RWPE2 (cell line): Measurements from ENCODE around the gene UBALD1.
"Not testable (repeated sequence)": the region's sequence is repeated elsewhere in the genome, so short reads cannot be mapped to it uniquely, and the experiment has no call there.

Source experiments
- ATAC-seq: fragments of 200-7000 bp; cut with Tn5 transposase; 3 replicates; pipeline ENCODE4 v1.9.1; 2021; ENCODE audit warnings: low read depth
- DNase-seq: peaks from one replicate; pipeline ENCODE4 v3.0.0-alpha.2; 2020; ENCODE audit warnings: low spot score
- H3K27ac ChIP-seq: fragments of 450-650 bp; 2 replicates; pipeline ENCODE4 v1.5.1; 2017; ENCODE audit warnings: mild to moderate bottlenecking; ENCODE audit not compliant: poor library complexity, severe bottlenecking
- H3K27me3 ChIP-seq: fragments of 250-450 bp; sonication (Bioruptor Pico); 2 replicates; pipeline ENCODE4 v1.5.1; 2021; ENCODE audit warnings: mild to moderate bottlenecking, moderate library complexity; ENCODE audit not compliant: insufficient read depth, poor library complexity, severe bottlenecking
- H3K36me3 ChIP-seq: fragments of 250-450 bp; sonication (Bioruptor Pico); 2 replicates; pipeline ENCODE4 v1.5.1; 2020; ENCODE audit warnings: low read depth, mild to moderate bottlenecking, moderate library complexity
- H3K4me1 ChIP-seq: fragments of 250-450 bp; sonication (Bioruptor Pico); 2 replicates; pipeline ENCODE4 v1.5.1; 2021; ENCODE audit warnings: mild to moderate bottlenecking, moderate library complexity; ENCODE audit not compliant: insufficient read depth, poor library complexity, severe bottlenecking
- H3K4me3 ChIP-seq: fragments of 250-450 bp; sonication (Bioruptor Pico); 2 replicates; pipeline ENCODE4 v1.5.1; 2021; ENCODE audit warnings: mild to moderate bottlenecking, moderate library complexity; ENCODE audit not compliant: severe bottlenecking
- H3K9me3 ChIP-seq: fragments of 250-450 bp; sonication (Bioruptor Pico); 2 replicates; pipeline ENCODE4 v1.5.1; 2021; ENCODE audit warnings: mild to moderate bottlenecking, moderate library complexity; ENCODE audit not compliant: severe bottlenecking
- TF ChIP-seq, protein P1 (sequence below): fragments of 450-650 bp; IDR thresholded peaks from one replicate; pipeline ENCODE4 v1.5.1; 2017; ENCODE audit warnings: mild to moderate bottlenecking, moderate library complexity; ENCODE audit not compliant: poor library complexity, severe bottlenecking

UBALD1 gene

DNA sequence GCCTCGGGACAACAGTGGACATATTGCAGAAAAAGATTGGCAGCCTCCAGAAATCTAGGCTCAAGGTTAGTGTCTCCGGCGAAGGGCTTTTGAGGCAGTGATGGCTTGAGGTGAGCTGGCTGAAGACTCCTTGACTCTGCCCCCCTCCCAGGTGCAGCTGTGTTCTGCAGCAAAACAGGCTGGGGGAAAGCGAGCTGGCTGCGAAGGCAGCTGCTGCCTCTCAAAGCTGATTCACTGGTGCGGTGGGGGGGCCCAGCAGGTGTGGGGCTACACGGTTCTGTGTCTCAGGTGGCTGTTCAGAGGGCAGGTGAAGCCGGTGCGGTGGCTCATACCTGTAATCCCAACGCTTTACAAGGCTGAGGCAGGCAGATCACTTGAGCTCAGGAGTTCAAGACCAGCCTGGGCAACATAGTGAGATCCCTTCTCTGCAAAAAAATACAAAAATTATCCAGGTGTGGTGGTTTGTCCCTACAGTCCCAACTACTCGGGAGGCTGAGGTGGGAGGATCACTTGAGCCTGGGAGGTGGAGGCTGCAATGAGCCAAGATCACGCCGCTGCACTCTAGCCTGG lies 35.6 kb downstream of the UBALD1 start:
- Histone ChIP-seq H3K9me3 (no peaks in the 10 kb centered on the region), H3K4me1 (peaks cover 11% of the 10 kb centered on the region), H3K36me3 (no peaks in the 10 kb centered on the region), H3K27ac (no peak overlapping the region), H3K4me3 (no peak overlapping the region), H3K27me3 (no peaks in the 10 kb centered on the region)
- ATAC-seq (no peak), DNase-seq (no peak)
- TF ChIP-seq, protein P1, sequence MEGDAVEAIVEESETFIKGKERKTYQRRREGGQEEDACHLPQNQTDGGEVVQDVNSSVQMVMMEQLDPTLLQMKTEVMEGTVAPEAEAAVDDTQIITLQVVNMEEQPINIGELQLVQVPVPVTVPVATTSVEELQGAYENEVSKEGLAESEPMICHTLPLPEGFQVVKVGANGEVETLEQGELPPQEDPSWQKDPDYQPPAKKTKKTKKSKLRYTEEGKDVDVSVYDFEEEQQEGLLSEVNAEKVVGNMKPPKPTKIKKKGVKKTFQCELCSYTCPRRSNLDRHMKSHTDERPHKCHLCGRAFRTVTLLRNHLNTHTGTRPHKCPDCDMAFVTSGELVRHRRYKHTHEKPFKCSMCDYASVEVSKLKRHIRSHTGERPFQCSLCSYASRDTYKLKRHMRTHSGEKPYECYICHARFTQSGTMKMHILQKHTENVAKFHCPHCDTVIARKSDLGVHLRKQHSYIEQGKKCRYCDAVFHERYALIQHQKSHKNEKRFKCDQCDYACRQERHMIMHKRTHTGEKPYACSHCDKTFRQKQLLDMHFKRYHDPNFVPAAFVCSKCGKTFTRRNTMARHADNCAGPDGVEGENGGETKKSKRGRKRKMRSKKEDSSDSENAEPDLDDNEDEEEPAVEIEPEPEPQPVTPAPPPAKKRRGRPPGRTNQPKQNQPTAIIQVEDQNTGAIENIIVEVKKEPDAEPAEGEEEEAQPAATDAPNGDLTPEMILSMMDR: no peak

DNA sequence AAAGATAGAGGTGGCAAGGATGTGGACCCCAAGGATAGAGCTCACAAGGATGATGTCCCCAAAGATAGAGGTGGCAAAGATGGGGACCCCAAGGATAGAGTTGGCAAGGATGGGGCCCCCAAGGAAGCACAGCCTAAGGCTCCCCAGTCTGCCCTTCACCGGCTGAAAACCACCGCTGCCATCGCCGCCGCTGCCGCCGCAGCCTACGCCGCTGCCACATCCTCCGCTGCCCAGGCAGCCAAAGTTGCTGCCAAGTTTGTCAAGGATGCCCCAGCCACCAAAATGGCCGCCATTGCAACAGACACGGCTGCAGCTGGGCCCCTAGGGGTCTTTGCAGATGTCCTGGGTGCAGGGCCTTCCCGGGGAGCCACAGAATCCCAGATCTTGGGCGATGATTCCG lies 38.7 kb downstream of the UBALD1 start:
- Histone ChIP-seq H3K4me3 (no peak overlapping the region), H3K27ac (no peak overlapping the region), H3K27me3 (no peaks in the 10 kb centered on the region), H3K36me3 (no peaks in the 10 kb centered on the region), H3K9me3 (no peaks in the 10 kb centered on the region), H3K4me1 (peaks cover 11% of the 10 kb centered on the region)
- TF ChIP-seq, protein P1: no peak
- DNase-seq (no peak), ATAC-seq (no peak)

DNA sequence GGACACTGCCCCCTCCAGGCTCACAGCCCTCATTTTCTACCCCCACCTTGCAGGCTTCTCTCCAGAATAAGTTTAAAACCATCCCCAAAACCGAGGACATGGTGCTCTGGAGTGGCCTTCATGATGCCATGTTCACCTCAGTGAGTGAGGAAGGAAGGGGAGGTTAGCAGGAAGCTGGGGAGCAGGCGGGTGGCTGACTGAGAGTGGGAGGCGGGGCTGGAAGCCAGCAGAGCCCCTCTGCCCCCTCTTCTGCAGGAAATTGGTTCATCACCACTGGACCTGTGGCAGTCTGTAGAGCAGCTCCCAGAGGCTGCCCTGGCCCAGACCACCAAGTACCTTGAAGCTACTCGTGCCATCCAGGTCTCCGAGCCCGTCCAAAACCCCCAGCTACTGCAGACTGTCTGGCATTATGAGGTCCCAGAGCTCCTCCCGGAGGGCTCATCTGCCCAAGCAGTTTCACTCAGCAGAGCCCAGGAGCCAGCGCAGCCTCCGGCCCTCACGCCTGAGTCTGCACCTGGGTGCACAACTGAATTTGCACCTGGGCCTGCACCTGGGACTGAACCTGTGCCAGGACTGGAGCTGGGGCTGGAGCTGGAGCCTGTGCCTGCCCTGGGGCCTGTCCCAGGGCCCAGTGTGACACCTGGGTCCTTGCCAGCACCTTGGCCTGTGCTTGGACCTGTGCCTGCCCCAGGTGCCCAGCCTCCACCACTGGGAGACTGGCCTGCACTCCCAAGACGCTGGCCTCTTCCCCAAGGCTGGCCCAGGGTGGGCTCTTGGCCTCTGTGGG lies 39.6 kb downstream of the UBALD1 start:
- H3K4me1 ChIP-seq: peaks cover 5% of the 10 kb centered on the region
- no peak overlapping the region for H3K27ac ChIP-seq
- no peaks in the 10 kb centered on the region for H3K9me3 ChIP-seq
- H3K36me3 ChIP-seq: no peaks in the 10 kb centered on the region
- TF ChIP-seq, protein P1: no peak
- DNase-seq (no peak), ATAC-seq (no peak; the same call in 2 of the 3 replicates)
- H3K4me3 ChIP-seq: no peak overlapping the region
- no peaks in the 10 kb centered on the region for H3K27me3 ChIP-seq

DNA sequence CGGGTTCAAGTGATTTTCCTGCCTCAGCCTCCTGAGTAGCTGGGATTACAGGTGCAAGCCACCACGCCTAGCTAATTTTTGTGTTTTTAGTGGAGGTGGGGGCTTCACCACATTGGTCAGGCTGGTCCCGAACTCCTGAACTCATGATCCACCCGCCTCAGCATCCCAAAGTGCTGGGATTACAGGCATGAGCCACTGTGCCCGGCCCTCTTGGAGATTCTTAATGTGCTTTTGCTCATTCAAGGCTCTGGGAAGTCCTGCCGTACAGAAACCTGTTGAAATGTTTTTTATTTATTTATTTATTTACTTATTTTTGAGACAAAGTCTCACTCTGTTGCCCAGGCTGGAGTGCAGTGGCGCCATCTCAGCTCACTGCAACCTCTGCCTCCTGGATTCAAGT lies 40.8 kb downstream of the UBALD1 start:
- H3K4me3 ChIP-seq, H3K36me3 ChIP-seq, DNase-seq, H3K27ac ChIP-seq, ATAC-seq, H3K9me3 ChIP-seq, H3K27me3 ChIP-seq, H3K4me1 ChIP-seq: not testable (repeated sequence)

DNA sequence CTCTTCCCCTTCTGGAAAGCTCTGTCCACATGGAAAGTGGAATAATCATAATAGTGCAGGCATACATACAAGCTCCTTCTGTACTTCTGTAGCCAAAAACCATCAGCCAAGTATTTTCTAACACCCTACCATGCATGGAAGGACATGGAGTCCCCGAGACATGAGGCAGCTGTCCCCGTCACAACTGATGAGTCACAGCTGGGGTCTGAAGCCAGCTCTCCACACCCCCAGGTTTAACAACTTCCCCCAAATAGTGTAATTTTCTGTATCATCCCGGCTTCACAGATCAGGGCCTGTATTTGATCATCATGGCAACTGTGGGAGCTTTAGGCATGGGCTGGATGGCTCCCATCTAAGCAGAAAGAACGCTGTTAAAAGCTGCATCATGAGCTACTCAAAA lies 42.0 kb downstream of the UBALD1 start:
- Histone ChIP-seq H3K9me3 (no peaks in the 10 kb centered on the region), H3K36me3 (no peaks in the 10 kb centered on the region), H3K27ac (no peak overlapping the region), H3K27me3 (no peaks in the 10 kb centered on the region), H3K4me3 (no peak overlapping the region), H3K4me1 (no peaks in the 10 kb centered on the region)
- ATAC-seq (no peak), DNase-seq (no peak)
- TF ChIP-seq, protein P1: no peak
